Uterus (tissue), 4 donors: ENCODE measurements around the gene C6orf15. TPM values are rescaled to one million over a fixed set of nuclear protein-coding genes. Genes with fewer than 3 reads are reported as not detected.

Experiments
- DNase-seq, 2 donors: peaks; one replicate each; pipeline ENCODE4 v3.0.0-alpha.2; 2019 to 2020
- H3K27ac ChIP-seq, 2 donors: fragments of 200-600 bp; sonication (generic); 1 replicate in 1 of 2; 2 replicates in 1 of 2; pipeline ENCODE4 v1.5.1; 2016 to 2018
- H3K27me3 ChIP-seq, 2 donors: fragments of 200-600 bp; sonication (generic); one replicate each; pipeline ENCODE4 v1.5.1; 2018 to 2019; ENCODE audit warnings: control low read depth in 1 of 2
- H3K36me3 ChIP-seq, 2 donors: fragments of 200-600 bp; sonication (generic); one replicate each; pipeline ENCODE4 v1.5.1; 2019; ENCODE audit warnings: control low read depth in 1 of 2
- H3K4me1 ChIP-seq, 2 donors: fragments of 200-600 bp; sonication (generic); one replicate each; pipeline ENCODE4 v1.5.1; 2018 to 2019; ENCODE audit warnings: control low read depth in 1 of 2
- H3K4me3 ChIP-seq, 2 donors: fragments of 200-600 bp; sonication (generic); 1 replicate in 1 of 2; 2 replicates in 1 of 2; pipeline ENCODE4 v1.5.1; 2018 to 2019; ENCODE audit warnings: mild to moderate bottlenecking in 1 of 2
- H3K9me3 ChIP-seq, 2 donors: fragments of 200-600 bp; sonication (generic); one replicate each; pipeline ENCODE4 v1.5.1; 2019; ENCODE audit warnings: control low read depth in 1 of 2
- POLR2A ChIP-seq, 2 donors: fragments of 450-650 bp; IDR thresholded peaks; one replicate each; pipeline ENCODE4 v1.6.1; 2016; ENCODE audit warnings: antibody characterized with exemption in 2 of 2, mild to moderate bottlenecking in 1 of 2, moderate library complexity in 1 of 2
- intact Hi-C: fragments of 100-400 bp; cut with DNase I; formaldehyde crosslinking; loops from one replicate; pipeline ENCODE4 v1.15.1; 2023; ENCODE audit warnings: low total_unique reads
- total RNA-seq, 4 donors: library from RNA; depleted of rRNA in 3 of 4; stranded (reverse); fragments of >200 nt in 3 of 4; gene quantifications; one replicate each; pipeline versions ENCODE4 v1.1.0 to v1.2.4, GENCODE V29; 2014 to 2023
- TF ChIP-seq, protein P1 (sequence below), 4 experiments: fragments of 200-600 bp in 2 of 4; fragments of 450-650 bp in 2 of 4; sonication (generic) in 2 of 4; IDR thresholded peaks; one replicate each; pipeline ENCODE4 v1.5.1; 2016 to 2019; ENCODE audit warnings: antibody characterized with exemption in 4 of 4, mild to moderate bottlenecking in 2 of 4, moderate library complexity in 1 of 4
- donor health status: DM: yes; HTN: yes; CAD: no.

The C6orf15 gene
- total RNA-seq, 4 donors from 2014 or later: 0.35 TPM; not detected in 3

DNA sequence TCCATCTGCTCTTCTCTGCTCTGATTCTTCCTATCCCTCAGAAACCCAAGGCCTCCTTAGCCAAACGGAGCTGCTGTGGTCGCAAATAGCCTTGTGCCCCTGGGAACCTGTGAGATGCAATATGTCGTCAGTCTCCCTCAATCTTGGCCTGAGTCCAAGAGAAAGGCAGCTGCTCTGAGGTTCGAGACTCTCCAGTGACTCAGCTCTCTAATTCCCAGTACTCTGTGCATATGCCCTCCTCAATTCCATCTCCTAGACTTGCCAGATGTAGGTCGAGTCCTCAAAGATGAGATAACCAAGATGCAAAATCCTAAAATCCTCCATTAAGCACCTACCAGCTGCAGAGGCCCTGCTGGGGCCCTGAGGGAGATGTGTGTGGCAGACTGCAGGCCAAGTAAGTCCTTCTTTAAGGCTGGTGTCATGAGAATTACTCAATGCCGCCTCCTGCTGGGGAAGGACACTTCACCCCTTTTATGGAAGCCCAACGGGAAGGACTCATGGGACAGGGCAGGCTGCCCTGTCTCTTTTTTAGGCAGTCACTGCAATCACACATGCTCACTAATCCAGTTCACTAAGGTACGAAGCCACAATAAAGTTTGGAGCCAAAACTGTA lies 28.5 kb downstream of the C6orf15 start:
- Histone ChIP-seq H3K27ac (no peak overlapping the region), H3K27me3 (no peaks in the 10 kb centered on the region), H3K4me1 (peaks cover 0 to 5% of the 10 kb centered on the region in 2 donors), H3K9me3 (no peaks in the 10 kb centered on the region), H3K36me3 (no peaks in the 10 kb centered on the region), H3K4me3 (no peak overlapping the region)
- DNase-seq: no peak
- intact Hi-C loops: no loop called here
- TF ChIP-seq POLR2A (IDR thresholded peaks at IDR 0.05): no peak
- TF ChIP-seq, protein P1, sequence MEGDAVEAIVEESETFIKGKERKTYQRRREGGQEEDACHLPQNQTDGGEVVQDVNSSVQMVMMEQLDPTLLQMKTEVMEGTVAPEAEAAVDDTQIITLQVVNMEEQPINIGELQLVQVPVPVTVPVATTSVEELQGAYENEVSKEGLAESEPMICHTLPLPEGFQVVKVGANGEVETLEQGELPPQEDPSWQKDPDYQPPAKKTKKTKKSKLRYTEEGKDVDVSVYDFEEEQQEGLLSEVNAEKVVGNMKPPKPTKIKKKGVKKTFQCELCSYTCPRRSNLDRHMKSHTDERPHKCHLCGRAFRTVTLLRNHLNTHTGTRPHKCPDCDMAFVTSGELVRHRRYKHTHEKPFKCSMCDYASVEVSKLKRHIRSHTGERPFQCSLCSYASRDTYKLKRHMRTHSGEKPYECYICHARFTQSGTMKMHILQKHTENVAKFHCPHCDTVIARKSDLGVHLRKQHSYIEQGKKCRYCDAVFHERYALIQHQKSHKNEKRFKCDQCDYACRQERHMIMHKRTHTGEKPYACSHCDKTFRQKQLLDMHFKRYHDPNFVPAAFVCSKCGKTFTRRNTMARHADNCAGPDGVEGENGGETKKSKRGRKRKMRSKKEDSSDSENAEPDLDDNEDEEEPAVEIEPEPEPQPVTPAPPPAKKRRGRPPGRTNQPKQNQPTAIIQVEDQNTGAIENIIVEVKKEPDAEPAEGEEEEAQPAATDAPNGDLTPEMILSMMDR (IDR thresholded peaks at IDR 0.05): peak in 1 of 4 experiments; percentile 19

DNA sequence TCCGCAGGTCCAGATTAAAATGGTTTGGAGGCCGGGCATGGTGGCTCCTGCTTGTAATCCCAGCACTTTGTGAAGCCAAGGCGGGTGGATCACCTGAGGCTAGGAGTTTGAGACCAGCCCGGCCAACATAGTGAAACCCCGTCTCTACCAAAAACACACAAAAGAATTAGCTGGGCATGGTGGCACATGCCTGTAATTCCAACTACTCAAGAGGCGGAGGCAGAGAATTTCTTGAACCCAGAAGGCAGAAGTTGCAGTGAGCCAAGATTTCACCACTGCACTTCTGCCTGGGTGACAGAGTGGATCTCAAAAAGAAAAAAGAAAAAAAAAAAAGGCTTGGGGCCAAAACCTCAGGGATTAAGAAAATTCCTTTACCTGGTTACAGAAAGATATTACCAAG lies 30.5 kb downstream of the C6orf15 start:
- peaks cover 0 to 5% of the 10 kb centered on the region in 2 donors for H3K4me1 ChIP-seq
- TF ChIP-seq POLR2A (IDR thresholded peaks at IDR 0.05): no peak
- TF ChIP-seq, protein P1 (IDR thresholded peaks at IDR 0.05): no peak
- H3K9me3 ChIP-seq: no peaks in the 10 kb centered on the region
- no peak overlapping the region for H3K27ac ChIP-seq
- intact Hi-C loops: no loop called here
- DNase-seq: no peak
- no peak overlapping the region for H3K4me3 ChIP-seq
- no peaks in the 10 kb centered on the region for H3K27me3 ChIP-seq
- H3K36me3 ChIP-seq: no peaks in the 10 kb centered on the region

DNA sequence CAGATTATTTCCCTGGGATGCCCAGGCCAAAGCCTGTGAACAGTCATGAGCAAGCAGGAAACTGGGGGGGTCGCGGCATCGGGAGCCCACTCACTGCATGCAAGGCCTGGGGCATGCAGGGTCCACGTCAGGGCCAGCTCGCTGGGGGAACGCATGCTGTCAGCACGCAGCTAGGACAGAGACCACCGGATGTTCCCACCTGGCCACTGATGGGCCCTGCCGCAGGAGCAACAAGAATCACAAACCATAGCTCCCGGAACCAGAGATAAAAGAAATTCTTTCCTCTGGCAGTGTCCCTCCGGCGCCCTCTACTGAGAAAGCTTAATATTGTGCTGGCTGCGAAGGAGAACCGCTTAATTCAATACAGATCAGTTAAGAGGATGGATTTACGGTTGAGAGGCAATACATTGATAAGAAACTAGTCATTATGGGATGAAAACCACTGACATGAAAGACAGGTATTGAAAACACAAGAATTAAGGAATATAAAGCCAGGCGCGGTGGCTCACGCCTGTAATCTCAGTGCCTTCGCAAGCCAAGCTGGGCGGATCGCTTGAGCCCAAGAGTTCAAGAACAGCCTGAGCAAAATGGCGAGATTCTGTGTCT lies 32.6 kb downstream of the C6orf15 start:
- peak; percentile 65 to 68 for DNase-seq
- no peaks in the 10 kb centered on the region for H3K9me3 ChIP-seq
- peaks cover 0 to 5% of the 10 kb centered on the region in 2 donors for H3K4me1 ChIP-seq
- peak overlapping the region in 1 of 2 donors; percentile 9 for H3K4me3 ChIP-seq
- intact Hi-C loops: loop anchor here (5.0 kb wide), 1 partner anchor 162 kb away; no protein-coding TSS in a partner anchor
- H3K27ac ChIP-seq: peak overlapping the region in 1 of 2 donors; percentile 28
- no peaks in the 10 kb centered on the region for H3K27me3 ChIP-seq
- no peak for TF ChIP-seq POLR2A (IDR thresholded peaks at IDR 0.05)
- TF ChIP-seq, protein P1 (IDR thresholded peaks at IDR 0.05): peak; percentile 75 to 88 (median 77)
- no peaks in the 10 kb centered on the region for H3K36me3 ChIP-seq

DNA sequence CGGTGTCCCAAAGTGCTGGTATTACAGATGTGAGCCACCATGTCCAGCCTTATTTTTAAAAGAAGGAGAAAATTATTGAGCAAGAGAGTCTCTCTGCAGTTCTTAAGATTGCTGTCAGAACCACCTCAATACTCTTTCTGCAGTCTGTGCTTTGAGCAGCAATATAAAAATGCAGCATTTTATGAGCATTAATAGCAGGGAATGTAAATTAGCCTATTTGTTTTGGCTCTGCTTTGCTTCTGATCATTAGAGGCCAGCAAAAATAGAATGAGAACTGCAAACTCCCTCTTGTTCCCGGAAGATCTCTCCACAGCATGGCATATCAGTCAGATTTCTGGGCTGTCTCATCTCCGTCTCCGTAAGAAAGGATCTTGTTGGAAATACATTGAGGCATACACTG lies 35.8 kb downstream of the C6orf15 start:
- intact Hi-C loops: loop anchor here (5.0 kb wide), 1 partner anchor 159 kb away; no protein-coding TSS in a partner anchor

More for the DNA sequence above, 35.8 kb downstream of the C6orf15 start:
- no peak for TF ChIP-seq POLR2A (IDR thresholded peaks at IDR 0.05)
- TF ChIP-seq, protein P1 (IDR thresholded peaks at IDR 0.05): no peak
- no peak for DNase-seq
- H3K4me1 ChIP-seq: peaks cover 0 to 5% of the 10 kb centered on the region in 2 donors
- no peak overlapping the region for H3K4me3 ChIP-seq
- H3K27me3 ChIP-seq: no peaks in the 10 kb centered on the region
- H3K9me3 ChIP-seq: no peaks in the 10 kb centered on the region
- H3K36me3 ChIP-seq: no peaks in the 10 kb centered on the region
- H3K27ac ChIP-seq: no peak overlapping the region
